A549 (cell line): ENCODE measurements around the gene ANTXR2. TPM values are rescaled to one million over a fixed set of nuclear protein-coding genes. Genes with fewer than 3 reads are reported as not detected.

Source experiments
- ATAC-seq, 2 experiments: fragments of 200-7000 bp in 1 of 2; fragments of >200 bp in 1 of 2; cut with Nextera tagmentation in 1 of 2; cut with Tn5 transposase in 1 of 2; 3 replicates each; pipeline versions ENCODE4 v1.8.0 to v1.9.1; 2018 to 2020; ENCODE audit warnings: mild to moderate bottlenecking in 1 of 2, moderate library complexity in 1 of 2
- CTCF ChIA-PET: fragments of 300-600 bp; sonication (Branson Sonifier 250); formaldehyde crosslinking; extraction: SDS; loops from one replicate; lab custom pipeline; 2021; ENCODE audit warnings: antibody characterized with exemption, inconsistent platforms; lab: Yijun Ruan, JAX
- POLR2A ChIA-PET: fragments of 350-600 bp; formaldehyde crosslinking; extraction: SDS; loops from one replicate; lab custom pipeline; 2021; ENCODE audit warnings: antibody characterized with exemption, inconsistent platforms; lab: Yijun Ruan, JAX
- DNase-seq, 2 experiments: peaks; one replicate each; pipeline versions ENCODE4 v3.0.0 to v3.0.0-alpha.2; 2011 to 2016; ENCODE audit warnings: low read depth in 1 of 2, low spot score in 1 of 2
- FAIRE-seq: peaks from 2 replicates; lab custom pipeline; 2011; peaks lifted over from hg19 to GRCh38; lab: Jason Lieb, UNC
- H3K27ac ChIP-seq, 2 experiments: fragments of >200 bp; sonication (Bioruptor Twin); formaldehyde crosslinking; 3 replicates each; pipeline ENCODE4 v1.5.1; 2016 to 2017
- H3K4me1 ChIP-seq: fragments of >200 bp; sonication (Bioruptor Twin); formaldehyde crosslinking; 3 replicates; pipeline ENCODE4 v1.6.1; 2016
- H3K4me2 ChIP-seq: fragments of >200 bp; sonication (Bioruptor Twin); formaldehyde crosslinking; 3 replicates; pipeline ENCODE4 v1.6.1; 2016
- H3K4me3 ChIP-seq: fragments of >200 bp; sonication (Bioruptor Twin); formaldehyde crosslinking; 3 replicates; pipeline ENCODE4 v1.5.1; 2016
- H3K9me3 ChIP-seq: fragments of >200 bp; sonication (Bioruptor Twin); formaldehyde crosslinking; 3 replicates; pipeline ENCODE4 v1.6.1; 2016
- ATOH8 ChIP-seq: fragments of 250-450 bp; sonication (Bioruptor Pico); IDR thresholded peaks from 2 replicates; pipeline ENCODE4 v1.5.0; 2020; ENCODE audit warnings: low read depth, mild to moderate bottlenecking, moderate library complexity
- BCL3 ChIP-seq: fragments of >200 bp; sonication (Bioruptor Twin); formaldehyde crosslinking; IDR thresholded peaks from 3 replicates; pipeline ENCODE4 v1.6.1; 2016
- CBX8 ChIP-seq: fragments of 200-600 bp; sonication (generic); IDR thresholded peaks from 2 replicates; pipeline ENCODE4 v1.6.1; 2016
- EHF ChIP-seq: fragments of 250-450 bp; sonication (Bioruptor Pico); IDR thresholded peaks from 2 replicates; pipeline ENCODE4 v1.5.0; 2020; ENCODE audit warnings: mild to moderate bottlenecking
- ESRRA ChIP-seq: fragments of 150-350 bp; IDR thresholded peaks from 2 replicates; pipeline ENCODE4 v1.6.1; 2014; ENCODE audit warnings: mild to moderate bottlenecking, low read length, borderline replicate concordance
- FOXS1 ChIP-seq: fragments of 250-450 bp; sonication (Bioruptor Pico); IDR thresholded peaks from 2 replicates; pipeline ENCODE4 v1.5.0; 2020; ENCODE audit warnings: mild to moderate bottlenecking, moderate library complexity
- GATA3 ChIP-seq: IDR thresholded peaks from 2 replicates; pipeline ENCODE4 v1.6.1; 2012; ENCODE audit warnings: borderline replicate concordance
- HOXB5 ChIP-seq: fragments of 250-450 bp; sonication (Bioruptor Pico); IDR thresholded peaks from 2 replicates; pipeline ENCODE4 v1.5.0; 2020; ENCODE audit warnings: mild to moderate bottlenecking, moderate library complexity
- JUNB ChIP-seq: fragments of >200 bp; sonication (Bioruptor Twin); formaldehyde crosslinking; IDR thresholded peaks from 2 replicates; pipeline ENCODE4 v1.6.1; 2016
- MAFK ChIP-seq: fragments of 450-650 bp; IDR thresholded peaks from 2 replicates; pipeline ENCODE4 v1.6.1; 2014; ENCODE audit not compliant: partially characterized antibody
- MYC ChIP-seq: IDR thresholded peaks from 2 replicates; pipeline ENCODE4 v1.6.1; 2012; ENCODE audit warnings: mild to moderate bottlenecking, inconsistent platforms, low read length, improper control_type of control experiment, borderline replicate concordance
- NR3C1 ChIP-seq: fragments of >200 bp; sonication (Bioruptor Twin); formaldehyde crosslinking; IDR thresholded peaks from 3 replicates; pipeline ENCODE4 v1.6.1; 2017
- PBX3 ChIP-seq: IDR thresholded peaks from 2 replicates; pipeline ENCODE4 v1.6.1; 2012
- POLR2AphosphoS2 ChIP-seq: conservative IDR thresholded peaks from 2 replicates; pipeline ENCODE4 v1.6.1; 2012; ENCODE audit warnings: low read length, improper control_type of control experiment, inconsistent platforms
- RARB ChIP-seq: fragments of 250-450 bp; sonication (Bioruptor Pico); IDR thresholded peaks from 2 replicates; pipeline ENCODE4 v1.8.0; 2021; ENCODE audit warnings: mild to moderate bottlenecking, moderate library complexity
- RCOR1 ChIP-seq: fragments of 150-350 bp; IDR thresholded peaks from 2 replicates; pipeline ENCODE4 v1.6.1; 2014; ENCODE audit warnings: antibody characterized with exemption, low read length, low read depth
- TP53 ChIP-seq: fragments of 250-450 bp; sonication (Bioruptor Pico); IDR thresholded peaks from 2 replicates; pipeline ENCODE4 v1.5.0; 2021; ENCODE audit warnings: mild to moderate bottlenecking, moderate library complexity
- ZC3H11A ChIP-seq: fragments of 450-650 bp; IDR thresholded peaks from 2 replicates; pipeline ENCODE4 v1.6.1; 2014; ENCODE audit warnings: antibody characterized with exemption, mild to moderate bottlenecking
- ZSCAN20 ChIP-seq: fragments of 250-450 bp; sonication (Bioruptor Pico); IDR thresholded peaks from 2 replicates; pipeline ENCODE4 v1.8.0; 2022; ENCODE audit warnings: mild to moderate bottlenecking, moderate library complexity
- WGBS: methylation state at CpG from one replicate; pipeline ENCODE4 v1.1.6; 2017; ENCODE audit errors: missing lambda C conversion rate; 5-methylcytosine and 5-hydroxymethylcytosine counted together
- polyA plus RNA-seq, 4 experiments: library from polyadenylated mRNA; depleted of rRNA in 3 of 4; stranded (reverse); fragments of >200 nt; fragmentation: RNase III in 1 of 4; extraction: RNeasy Plus Mini Kit Qiagen cat#74134 plus additional on column Dnase treatment in 1 of 4; gene quantifications; 2 replicates in 3 of 4; 3 replicates in 1 of 4; pipeline ENCODE4 v1.2.3, GENCODE V29; 2011 to 2017
- TF ChIP-seq, protein P1 (sequence below): fragments of >200 bp; sonication (Bioruptor Twin); formaldehyde crosslinking; IDR thresholded peaks from 2 replicates; pipeline ENCODE4 v1.6.1; 2016
- TF ChIP-seq, protein P2 (sequence below): fragments of 250-450 bp; sonication (Bioruptor Pico); IDR thresholded peaks from 2 replicates; pipeline ENCODE4 v1.5.0; 2021; ENCODE audit warnings: mild to moderate bottlenecking, moderate library complexity, borderline replicate concordance
- TF ChIP-seq, protein P3 (sequence below): IDR thresholded peaks from 2 replicates; pipeline ENCODE4 v1.6.1; 2012

The ANTXR2 gene
- polyA plus RNA-seq, 2 of the 4 experiments (the other 2 are of a cell fraction): 2.3 to 3.0 TPM

DNA sequence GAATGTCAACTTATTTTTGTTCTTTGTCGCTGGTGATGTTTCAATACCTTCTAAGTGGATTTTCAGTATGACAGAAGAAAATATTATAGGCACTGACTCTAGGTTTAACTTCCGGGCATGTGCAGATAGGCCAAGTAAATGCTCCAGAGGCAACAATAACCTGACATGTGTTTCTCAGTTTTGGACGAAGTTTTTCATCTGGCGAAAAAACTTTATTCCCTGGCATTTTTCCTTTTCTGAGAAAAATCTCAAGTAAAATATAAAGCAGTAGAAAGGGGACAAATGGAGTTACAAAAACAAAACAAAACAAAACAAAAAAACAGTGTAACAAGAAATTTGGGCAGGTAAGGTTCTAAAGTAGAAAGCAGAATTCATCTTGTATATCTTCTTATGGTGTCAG is 173.5 kb downstream of the ANTXR2 start:
- TF ChIP-seq FOXS1 (CRISPR knock-in tag): no peak
- TF ChIP-seq, protein P1, sequence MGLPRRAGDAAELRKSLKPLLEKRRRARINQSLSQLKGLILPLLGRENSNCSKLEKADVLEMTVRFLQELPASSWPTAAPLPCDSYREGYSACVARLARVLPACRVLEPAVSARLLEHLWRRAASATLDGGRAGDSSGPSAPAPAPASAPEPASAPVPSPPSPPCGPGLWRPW: no peak
- TF ChIP-seq EHF: no peak
- no peak for TF ChIP-seq ZC3H11A
- no peak for TF ChIP-seq MYC
- no peak for TF ChIP-seq NR3C1
- TF ChIP-seq ATOH8: no peak
- TF ChIP-seq MAFK: no peak
- TF ChIP-seq CBX8: no peak
- no peak for TF ChIP-seq RCOR1
- TF ChIP-seq, protein P2, sequence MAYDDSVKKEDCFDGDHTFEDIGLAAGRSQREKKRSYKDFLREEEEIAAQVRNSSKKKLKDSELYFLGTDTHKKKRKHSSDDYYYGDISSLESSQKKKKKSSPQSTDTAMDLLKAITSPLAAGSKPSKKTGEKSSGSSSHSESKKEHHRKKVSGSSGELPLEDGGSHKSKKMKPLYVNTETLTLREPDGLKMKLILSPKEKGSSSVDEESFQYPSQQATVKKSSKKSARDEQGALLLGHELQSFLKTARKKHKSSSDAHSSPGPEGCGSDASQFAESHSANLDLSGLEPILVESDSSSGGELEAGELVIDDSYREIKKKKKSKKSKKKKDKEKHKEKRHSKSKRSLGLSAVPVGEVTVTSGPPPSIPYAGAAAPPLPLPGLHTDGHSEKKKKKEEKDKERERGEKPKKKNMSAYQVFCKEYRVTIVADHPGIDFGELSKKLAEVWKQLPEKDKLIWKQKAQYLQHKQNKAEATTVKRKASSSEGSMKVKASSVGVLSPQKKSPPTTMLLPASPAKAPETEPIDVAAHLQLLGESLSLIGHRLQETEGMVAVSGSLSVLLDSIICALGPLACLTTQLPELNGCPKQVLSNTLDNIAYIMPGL (CRISPR knock-in tag): no peak
- TF ChIP-seq TP53 (CRISPR knock-in tag): no peak
- TF ChIP-seq ZSCAN20: no peak
- TF ChIP-seq ESRRA: no peak
- no peak for TF ChIP-seq BCL3
- TF ChIP-seq, protein P3, sequence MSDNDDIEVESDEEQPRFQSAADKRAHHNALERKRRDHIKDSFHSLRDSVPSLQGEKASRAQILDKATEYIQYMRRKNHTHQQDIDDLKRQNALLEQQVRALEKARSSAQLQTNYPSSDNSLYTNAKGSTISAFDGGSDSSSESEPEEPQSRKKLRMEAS: no peak
- ChIA-PET POLR2A (no interaction called here), CTCF (interaction anchor here (0.7 kb wide), 1 partner anchor 18 kb away, joined by 3 read pairs; no protein-coding TSS in a partner anchor)
- no peak for FAIRE-seq
- Histone ChIP-seq H3K4me3 (no peak overlapping the region), H3K9me3 (no peaks in the 10 kb centered on the region), H3K4me2 (no peak overlapping the region), H3K27ac (no peak overlapping the region), H3K4me1 (no peaks in the 10 kb centered on the region)
- WGBS: 64% methylated on average over 4 of the region's 4 CpGs
- DNase-seq: no peak
- no peak for ATAC-seq

DNA sequence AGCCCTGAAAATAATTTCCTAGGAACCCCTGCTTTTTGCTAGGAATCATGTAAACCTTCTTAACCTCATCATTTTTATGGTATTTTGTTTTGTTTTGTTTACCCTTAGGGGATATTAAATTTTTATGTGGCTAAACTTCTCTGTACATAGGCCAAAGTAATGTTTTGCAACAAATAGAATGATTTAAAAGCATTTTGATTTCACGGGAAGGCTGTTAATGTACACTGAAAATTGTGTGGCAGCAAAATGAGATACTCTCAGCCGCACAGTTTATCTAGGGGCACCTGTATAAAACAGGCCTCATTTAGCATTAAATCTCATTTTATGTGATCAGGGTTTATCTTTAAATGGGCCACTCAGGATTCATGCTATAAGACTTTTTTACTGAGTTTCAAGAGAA is 175.0 kb downstream of the ANTXR2 start:
- TF ChIP-seq RARB (CRISPR knock-in tag) (no peak), HOXB5 (no peak), ESRRA (no peak), JUNB (no peak), GATA3 (no peak), POLR2AphosphoS2 (no peak), PBX3 (no peak)
- POLR2A ChIA-PET: no interaction called here
- ATAC-seq: no peak
- 47% methylated on average over 2 of the region's 2 CpGs for WGBS
- no peak for FAIRE-seq
- DNase-seq: no peak
- no peak overlapping the region for H3K4me3 ChIP-seq
- no peaks in the 10 kb centered on the region for H3K9me3 ChIP-seq
- H3K4me1 ChIP-seq: no peaks in the 10 kb centered on the region
- CTCF ChIA-PET: interaction anchor here (0.7 kb wide), 1 partner anchor 33 kb away, joined by 3 read pairs; no protein-coding TSS in a partner anchor
- no peak overlapping the region for H3K4me2 ChIP-seq
- H3K27ac ChIP-seq: no peak overlapping the region
